HCT116 (cell line): ENCODE results near the gene TRAF5. TPM values are rescaled to one million over a fixed set of nuclear protein-coding genes. Genes with fewer than 3 reads are reported as not detected.

ENCODE experiments used
- ATAC-seq: fragments of 200-7000 bp; cut with Tn5 transposase; 2 replicates; pipeline ENCODE4 v1.9.1; 2020; ENCODE audit warnings: mild to moderate bottlenecking, moderate library complexity
- BruUV-seq: library from RNA; stranded (reverse); fragments of 400-500 nt; replicated peaks from 2 replicates; lab custom pipeline; 2021; lab: Mats Ljungman, UMichigan
- CTCF ChIA-PET: fragments of 300-600 bp; sonication (Branson Sonifier 250); formaldehyde crosslinking; loops from one replicate; lab custom pipeline; 2021; ENCODE audit warnings: antibody characterized with exemption; lab: Charles Lee
- POLR2A ChIA-PET: fragments of 300-600, 350-600 bp; sonication (Branson Sonifier 250); formaldehyde crosslinking; loops from one replicate; lab custom pipeline; 2021; ENCODE audit warnings: antibody characterized with exemption; lab: Charles Lee
- RAD21 ChIA-PET, 2 experiments: fragments of 300-600 bp; sonication (Branson Sonifier 250); formaldehyde crosslinking; loops; one replicate each; lab custom pipeline; 2023; ENCODE audit warnings: low total read pairs in 2 of 2; ENCODE audit not compliant: uncharacterized antibody in 2 of 2, unreplicated experiment in 2 of 2, low non-redundant PET in 1 of 2; lab: Charles Lee
- DNase-seq: peaks from one replicate; pipeline ENCODE4 v3.0.0-alpha.2; 2010; ENCODE audit warnings: low read depth, low spot score
- H2AFZ ChIP-seq: fragments of 200-600 bp; shearing (Covaris generic), sonication (generic); 2 replicates; pipeline ENCODE4 v1.6.1; 2017; ENCODE audit warnings: low read depth, mixed run types, mixed read lengths, antibody characterized with exemption, low read length; ENCODE audit not compliant: poor library complexity, severe bottlenecking
- H3K27ac ChIP-seq: 2 replicates; pipeline ENCODE4 v1.5.1; 2012; ENCODE audit warnings: low read depth, low read length
- H3K27me3 ChIP-seq: fragments of 200-600 bp; sonication (generic); 2 replicates; pipeline ENCODE4 v1.6.1; 2016; ENCODE audit warnings: mixed run types, low read length, mixed read lengths; ENCODE audit not compliant: insufficient read depth
- H3K36me3 ChIP-seq, 2 experiments: fragments of 200-500 bp in 1 of 2; fragments of 200-600 bp in 1 of 2; sonication (Bioruptor generic) in 1 of 2; sonication (generic) in 1 of 2; 2 replicates each; pipeline versions ENCODE4 v1.5.1 to v1.6.1; 2014 to 2016; ENCODE audit warnings: low read length in 2 of 2, inconsistent platforms in 1 of 2, mixed read lengths in 1 of 2, mixed run types in 1 of 2; ENCODE audit not compliant: insufficient read depth in 2 of 2, control insufficient read depth in 1 of 2
- H3K4me1 ChIP-seq, 2 experiments: fragments of 200-600 bp in 1 of 2; sonication (generic) in 1 of 2; 2 replicates each; pipeline versions ENCODE4 v1.5.1 to v1.6.1; 2012 to 2017; ENCODE audit warnings: low read length in 2 of 2, inconsistent platforms in 1 of 2, mild to moderate bottlenecking in 1 of 2, mixed read lengths in 1 of 2, mixed run types in 1 of 2, moderate library complexity in 1 of 2; ENCODE audit not compliant: insufficient read depth in 2 of 2, control insufficient read depth in 1 of 2
- H3K4me2 ChIP-seq: fragments of 200-600 bp; sonication (generic); 2 replicates; pipeline ENCODE4 v1.6.1; 2017; ENCODE audit warnings: mixed run types, low read length, mixed read lengths
- H3K4me3 ChIP-seq, 2 experiments: fragments of 200-600 bp in 1 of 2; sonication (generic) in 1 of 2; replicated peaks in 1 of 2; 2 replicates each; pipeline ENCODE4 v1.5.1; 2011 to 2016; ENCODE audit warnings: low read length in 2 of 2, control low read depth in 1 of 2, low read depth in 1 of 2, mild to moderate bottlenecking in 1 of 2, mixed read lengths in 1 of 2, mixed run types in 1 of 2
- H3K79me2 ChIP-seq: fragments of 200-600 bp; sonication (generic); 2 replicates; pipeline ENCODE4 v1.6.1; 2017; ENCODE audit warnings: mild to moderate bottlenecking, mixed run types, low read length, moderate library complexity, mixed read lengths; ENCODE audit not compliant: insufficient read depth
- H3K9ac ChIP-seq: fragments of 200-600 bp; sonication (generic); 2 replicates; pipeline ENCODE4 v1.6.1; 2016; ENCODE audit warnings: low read length, mixed read lengths
- H3K9me2 ChIP-seq: fragments of 200-600 bp; sonication (generic), shearing (Covaris generic); 2 replicates; pipeline ENCODE4 v1.6.1; 2017; ENCODE audit warnings: mixed run types, mild to moderate bottlenecking, moderate library complexity; ENCODE audit not compliant: insufficient read depth
- H3K9me3 ChIP-seq, 2 experiments: fragments of 200-500 bp in 1 of 2; fragments of 200-600 bp in 1 of 2; sonication (Bioruptor generic) in 1 of 2; sonication (generic) in 1 of 2; 2 replicates each; pipeline ENCODE4 v1.6.1; 2014 to 2017; ENCODE audit warnings: low read length in 2 of 2, mixed read lengths in 2 of 2, inconsistent platforms in 1 of 2, low read depth in 1 of 2, mild to moderate bottlenecking in 1 of 2, mixed run types in 1 of 2, moderate library complexity in 1 of 2; ENCODE audit not compliant: control insufficient read depth in 1 of 2, insufficient read depth in 1 of 2
- H4K20me1 ChIP-seq: fragments of 200-600 bp; sonication (generic), shearing (Covaris generic); 2 replicates; pipeline ENCODE4 v1.6.1; 2017; ENCODE audit warnings: mixed run types, mild to moderate bottlenecking, moderate library complexity; ENCODE audit not compliant: insufficient read depth
- ATF3 ChIP-seq: IDR thresholded peaks from 2 replicates; pipeline ENCODE4 v1.6.1; 2012
- CBX3 ChIP-seq: IDR thresholded peaks from 2 replicates; pipeline ENCODE4 v1.6.1; 2012; ENCODE audit warnings: low read depth
- CEBPB ChIP-seq: IDR thresholded peaks from 2 replicates; pipeline ENCODE4 v1.6.1; 2012; ENCODE audit warnings: low read depth
- EGR1 ChIP-seq: IDR thresholded peaks from 2 replicates; pipeline ENCODE4 v1.6.1; 2012; ENCODE audit warnings: low read depth
- ELF1 ChIP-seq: IDR thresholded peaks from 2 replicates; pipeline ENCODE4 v1.6.1; 2012; ENCODE audit warnings: low read depth, borderline replicate concordance
- EZH2 ChIP-seq: fragments of 200-600 bp; sonication (generic); IDR thresholded peaks from 2 replicates; pipeline ENCODE4 v1.6.1; 2017; ENCODE audit warnings: antibody characterized with exemption, mixed run types
- JUND ChIP-seq: IDR thresholded peaks from 2 replicates; pipeline ENCODE4 v1.6.1; 2012
- MAX ChIP-seq: IDR thresholded peaks from 2 replicates; pipeline ENCODE4 v1.6.1; 2012
- POLR2A ChIP-seq: IDR thresholded peaks from 2 replicates; pipeline ENCODE4 v1.7.0; 2011; ENCODE audit warnings: borderline replicate concordance; ENCODE audit not compliant: insufficient read depth, insufficient read length; ENCODE audit errors: extremely low read depth
- POLR2AphosphoS5 ChIP-seq: IDR thresholded peaks from 2 replicates; pipeline ENCODE4 v1.6.1; 2011; ENCODE audit warnings: mild to moderate bottlenecking, low read depth, low read length, moderate library complexity
- RAD21 ChIP-seq: IDR thresholded peaks from 2 replicates; pipeline ENCODE4 v1.6.1; 2012; ENCODE audit warnings: low read depth, mild to moderate bottlenecking
- REST ChIP-seq: IDR thresholded peaks from 2 replicates; pipeline ENCODE4 v1.6.1; 2012; ENCODE audit warnings: low read depth
- SIN3A ChIP-seq: IDR thresholded peaks from 2 replicates; pipeline ENCODE4 v1.6.1; 2012; ENCODE audit warnings: low read depth
- SRF ChIP-seq: IDR thresholded peaks from 2 replicates; pipeline ENCODE4 v1.6.1; 2012; ENCODE audit warnings: low read depth
- TCF7L2 ChIP-seq: IDR thresholded peaks from 2 replicates; pipeline ENCODE4 v1.7.0; 2011; ENCODE audit warnings: borderline replicate concordance, inconsistent platforms; ENCODE audit not compliant: insufficient read depth, insufficient read length; ENCODE audit errors: extremely low read depth
- ZBTB33 ChIP-seq: IDR thresholded peaks from 2 replicates; pipeline ENCODE4 v1.6.1; 2011; ENCODE audit warnings: mild to moderate bottlenecking, low read length, moderate library complexity; ENCODE audit not compliant: insufficient replicate concordance; ENCODE audit errors: extremely low read depth
- ZFX ChIP-seq: fragments of 450-650 bp; IDR thresholded peaks from 2 replicates; pipeline ENCODE4 v1.6.1; 2017
- ZNF274 ChIP-seq: fragments of 200-500 bp; sonication (Bioruptor generic); IDR thresholded peaks from 2 replicates; pipeline ENCODE4 v1.6.1; 2014; ENCODE audit warnings: mild to moderate bottlenecking, low read depth, low read length, inconsistent platforms
- intact Hi-C: fragments of 100-400 bp; cut with micrococcal nuclease; formaldehyde crosslinking; loops from 2 replicates; pipeline ENCODE4 v1.10.0; 2022
- total RNA-seq: library from RNA; stranded (reverse); gene quantifications from one replicate; pipeline ENCODE4 v1.2.1, GENCODE V29; 2021; ENCODE audit not compliant: unreplicated experiment

The TRAF5 gene
- total RNA-seq, 1 experiment from 2014 or later = 6.5 TPM

- DNase-seq (no peak), ATAC-seq (no peak)
- no TSS peak for BruUV-seq
- no peaks in the 10 kb centered on the region for H4K20me1 ChIP-seq
- TF ChIP-seq ELF1 = no peak
- TF ChIP-seq CBX3 = no peak
- TF ChIP-seq POLR2A = no peak
- TF ChIP-seq REST = no peak
- no peak for TF ChIP-seq RAD21
- no peak for TF ChIP-seq ZNF274
- TF ChIP-seq SIN3A = no peak
- TF ChIP-seq CEBPB = no peak
- TF ChIP-seq SRF = no peak
- no peak for TF ChIP-seq TCF7L2
- no peak for TF ChIP-seq EGR1
- TF ChIP-seq ATF3 = no peak
- TF ChIP-seq MAX = no peak
- no peak for TF ChIP-seq ZFX
- no peak for TF ChIP-seq ZBTB33
- no peak for TF ChIP-seq EZH2
- no peak for TF ChIP-seq JUND
- TF ChIP-seq POLR2AphosphoS5 = no peak
- H3K36me3 ChIP-seq = no peaks in the 10 kb centered on the region
- H3K4me3 ChIP-seq = no peak overlapping the region
- no peak overlapping the region for H3K9ac ChIP-seq
- no peaks in the 10 kb centered on the region for H3K9me3 ChIP-seq
- ChIA-PET RAD21 (no interaction called here), CTCF (no interaction called here), POLR2A (no interaction called here)
- intact Hi-C loops = no loop called here
- no peaks in the 10 kb centered on the region for H3K27me3 ChIP-seq
- H3K4me2 ChIP-seq = no peak overlapping the region
- H3K79me2 ChIP-seq = no peaks in the 10 kb centered on the region
- H3K9me2 ChIP-seq = no peaks in the 10 kb centered on the region
- no peaks in the 10 kb centered on the region for H3K4me1 ChIP-seq
- no peak overlapping the region for H3K27ac ChIP-seq
- H2AFZ ChIP-seq = no peak overlapping the region
Measured at GRCh38 chr1:211372463-211372862, 45.8 kb downstream of the TRAF5 start.
